Measurements from ENCODE around the gene SERPINI1. TPM values are rescaled to one million over a fixed set of nuclear protein-coding genes. Genes with fewer than 3 reads are reported as not detected.

Gene SERPINI1
- total RNA-seq, 1 donor from 2014 or later, result 2.9 TPM

DNA sequence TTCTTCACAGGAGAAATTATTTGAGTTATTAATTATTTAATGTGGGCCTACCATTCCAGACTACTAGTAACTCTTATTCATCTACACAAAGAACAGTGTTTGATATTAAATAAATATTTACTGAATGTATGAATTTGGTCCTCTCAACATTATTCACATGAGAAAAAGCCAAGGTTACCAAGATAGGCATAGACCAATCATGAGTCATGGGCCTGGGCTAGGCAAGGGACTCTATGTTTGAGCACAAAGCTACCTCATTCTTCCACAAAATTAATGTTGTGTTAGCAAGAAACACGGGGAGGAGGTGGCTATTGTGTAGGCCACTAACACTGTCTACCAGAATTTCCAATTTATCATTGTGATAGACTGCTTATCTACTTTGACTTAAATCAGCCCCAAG is 115.7 kb downstream of the SERPINI1 start:
- DNase-seq (ENCODE audit: low spot score), result no peak

DNA sequence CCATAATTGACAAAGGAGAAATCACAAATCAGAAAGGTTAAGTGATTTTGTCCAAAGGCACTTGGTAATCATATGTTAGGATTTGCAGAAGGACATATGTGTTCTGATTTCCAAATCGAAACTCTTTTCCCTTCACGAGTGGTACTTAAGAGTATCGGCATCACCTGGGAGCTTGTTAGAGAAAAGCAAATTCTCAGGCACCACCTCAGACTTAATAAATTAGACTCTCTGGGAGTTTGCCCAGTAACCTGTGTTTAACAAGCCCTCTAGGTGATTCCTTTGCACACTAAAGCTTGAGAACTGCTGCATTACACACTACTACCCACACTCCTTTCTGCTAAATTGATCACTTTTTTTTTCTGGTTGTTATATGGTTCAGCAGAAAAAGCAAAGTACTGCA is 116.2 kb downstream of the SERPINI1 start:
- no peak for DNase-seq (ENCODE audit: low spot score)

- DNase-seq (ENCODE audit: low spot score), result no peak
Measured at GRCh38 chr3:167852216-167852615, 116.7 kb downstream of the SERPINI1 start.

DNA sequence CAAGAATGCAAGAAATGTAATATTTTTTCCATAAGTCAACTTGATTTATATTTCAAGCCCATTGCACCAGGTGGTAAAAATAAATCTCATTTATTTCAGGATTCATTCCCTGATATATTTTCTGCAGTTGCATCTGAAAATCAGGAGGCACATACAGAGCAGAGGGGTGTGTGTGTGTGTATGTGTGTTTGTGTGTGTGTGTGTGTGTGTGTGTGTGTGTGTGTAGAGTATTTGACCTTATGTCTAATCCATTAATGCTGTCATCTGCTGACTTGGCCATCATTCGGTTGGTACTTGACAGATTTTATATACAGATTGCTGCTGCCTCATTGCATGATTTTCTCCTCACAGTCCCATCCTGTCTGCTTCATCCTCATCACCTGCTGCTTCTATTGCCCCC is 118.5 kb downstream of the SERPINI1 start:
- DNase-seq (ENCODE audit: low spot score), result no peak

DNA sequence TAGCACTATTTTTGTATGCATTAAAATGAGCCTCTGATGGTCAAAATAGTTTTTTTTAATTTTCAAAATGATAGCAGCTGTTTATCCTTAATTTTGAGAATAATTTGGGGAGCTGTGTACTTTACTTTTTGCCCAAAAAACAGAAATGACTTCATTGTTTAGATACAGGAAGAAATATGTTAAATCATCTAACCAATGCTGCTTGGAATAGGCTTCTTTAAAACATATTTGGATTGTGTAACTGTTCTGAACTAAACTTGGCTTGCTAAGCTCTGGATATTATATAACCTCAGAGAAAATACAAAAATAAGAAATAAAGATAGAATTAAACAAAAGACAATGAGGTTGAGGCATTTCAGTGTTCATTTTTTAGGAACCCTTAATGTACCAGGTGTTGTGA is 119.3 kb downstream of the SERPINI1 start:
- no peak for DNase-seq (ENCODE audit: low spot score)

GRCh38 chr3:167855306-167855705 is 119.8 kb downstream of the SERPINI1 start:
- DNase-seq (ENCODE audit: low spot score), result no peak

- no peak for DNase-seq (ENCODE audit: low spot score)
Measured at GRCh38 chr3:167858865-167859264, 123.3 kb downstream of the SERPINI1 start.

- no peak for DNase-seq (ENCODE audit: low spot score)
Measured at GRCh38 chr3:167859610-167860009, 124.1 kb downstream of the SERPINI1 start.

- no peak for DNase-seq (ENCODE audit: low spot score)
Measured at GRCh38 chr3:167861649-167862048, 126.1 kb downstream of the SERPINI1 start.

DNA sequence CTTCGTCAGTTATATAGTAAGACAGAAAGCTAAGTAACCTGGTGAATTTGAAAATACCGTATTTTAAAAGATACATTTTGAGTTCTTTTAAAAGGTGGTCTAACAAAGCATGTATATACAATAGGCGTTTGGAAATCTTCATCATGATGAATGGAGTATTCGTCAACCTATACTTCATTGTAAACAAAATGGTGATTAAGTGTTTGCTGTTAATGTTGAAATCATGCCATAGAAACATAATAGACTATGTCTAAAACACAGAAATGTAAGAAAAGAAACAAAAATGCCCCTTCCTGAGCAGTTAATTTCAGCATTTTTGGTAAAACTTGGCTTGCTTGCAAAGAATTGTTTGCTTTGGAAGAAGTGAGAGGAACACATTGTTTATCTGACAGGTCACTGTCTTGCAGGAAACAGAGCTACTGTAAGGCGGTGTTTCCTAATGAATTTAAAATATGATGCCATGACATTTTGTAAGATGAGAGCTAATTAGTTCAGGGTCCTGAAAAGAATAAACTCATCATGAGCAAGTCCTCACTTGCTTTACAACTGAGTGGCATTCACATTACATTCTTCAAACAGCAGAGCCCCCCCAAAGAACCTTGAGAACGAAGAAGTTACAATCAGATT is 126.7 kb downstream of the SERPINI1 start:
- DNase-seq (ENCODE audit: low spot score), result no peak

GRCh38 chr3:167863811-167864551 is 128.5 kb downstream of the SERPINI1 start:
- DNase-seq (ENCODE audit: low spot score), result no peak

DNA sequence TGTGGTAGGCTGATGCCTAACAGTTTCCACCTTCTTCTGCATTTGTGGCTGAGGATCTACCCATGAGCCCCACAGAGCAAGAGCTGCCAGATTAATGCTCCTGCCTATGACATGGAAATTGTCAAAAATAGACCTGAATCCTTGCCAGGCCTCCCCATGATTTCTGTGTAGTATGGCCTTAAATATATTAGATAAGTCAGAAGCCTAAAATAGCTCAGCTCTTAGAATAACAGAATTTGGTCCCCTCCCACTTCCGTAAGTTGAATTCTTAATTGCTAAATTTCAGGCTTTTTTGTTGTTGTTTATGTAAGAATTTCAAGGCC is 129.0 kb downstream of the SERPINI1 start:
- no peak for DNase-seq (ENCODE audit: low spot score)

GRCh38 chr3:167866331-167866730 is 130.8 kb downstream of the SERPINI1 start:
- no peak for DNase-seq (ENCODE audit: low spot score)

- no peak for DNase-seq (ENCODE audit: low spot score)
Measured at GRCh38 chr3:167867981-167868380, 132.5 kb downstream of the SERPINI1 start.

DNA sequence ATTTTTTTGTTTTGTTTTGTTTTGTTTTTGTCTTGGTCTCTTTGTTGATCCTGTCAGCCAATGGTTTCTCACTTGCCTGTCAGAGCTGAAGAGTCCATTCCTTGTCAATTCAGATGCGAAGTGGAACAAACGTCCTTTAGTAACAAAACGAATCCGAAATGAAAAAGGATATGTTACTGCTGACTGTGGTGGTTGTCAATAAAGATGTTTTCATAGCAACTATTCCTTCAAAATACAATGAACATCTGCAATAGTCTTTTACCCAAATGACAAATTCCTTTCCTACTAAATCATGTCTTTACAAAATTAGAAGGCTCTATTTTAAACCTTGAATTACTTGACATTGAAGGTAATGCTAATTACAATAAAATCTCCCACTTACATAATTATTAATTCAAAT is 134.7 kb downstream of the SERPINI1 start:
- no peak for DNase-seq (ENCODE audit: low spot score)

DNA sequence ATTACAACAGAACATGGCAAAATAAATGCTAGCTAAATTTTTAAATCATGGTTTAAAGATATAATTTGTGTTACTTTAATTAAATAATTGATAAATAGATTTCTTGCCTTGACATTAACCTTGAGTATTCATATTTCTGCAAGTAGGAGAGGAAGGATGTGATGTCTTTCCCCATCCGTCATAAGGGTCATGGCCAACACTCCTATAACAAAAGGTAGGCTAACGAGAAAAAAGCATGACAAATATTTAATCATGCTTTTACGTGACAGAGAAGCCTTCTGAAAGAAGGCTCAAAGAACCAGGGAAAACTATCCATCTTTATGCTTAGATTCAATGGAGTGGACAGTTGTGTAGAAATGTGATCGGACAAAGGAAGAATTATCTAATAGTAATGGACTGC is 135.2 kb downstream of the SERPINI1 start:
- DNase-seq (ENCODE audit: low spot score), result no peak

DNA sequence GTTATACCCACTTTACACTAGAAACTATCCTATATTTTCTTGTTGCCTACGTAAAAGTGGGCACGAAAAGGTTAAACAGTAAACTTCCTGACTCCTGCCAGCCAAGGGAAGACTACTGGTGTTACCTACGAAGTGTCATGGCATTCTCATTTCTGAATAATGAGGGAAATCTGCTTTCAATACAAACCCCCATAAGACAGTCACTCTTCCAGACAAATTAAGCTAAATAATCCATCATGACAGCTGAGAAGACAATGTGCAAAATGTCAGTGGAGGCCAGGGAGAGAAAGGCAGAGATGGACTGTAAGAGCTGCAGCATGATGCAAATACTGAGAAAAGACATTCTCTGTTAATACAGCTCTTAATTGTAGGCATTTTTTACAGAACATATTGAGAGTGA is 136.5 kb downstream of the SERPINI1 start:
- DNase-seq (ENCODE audit: low spot score), result no peak

DNA sequence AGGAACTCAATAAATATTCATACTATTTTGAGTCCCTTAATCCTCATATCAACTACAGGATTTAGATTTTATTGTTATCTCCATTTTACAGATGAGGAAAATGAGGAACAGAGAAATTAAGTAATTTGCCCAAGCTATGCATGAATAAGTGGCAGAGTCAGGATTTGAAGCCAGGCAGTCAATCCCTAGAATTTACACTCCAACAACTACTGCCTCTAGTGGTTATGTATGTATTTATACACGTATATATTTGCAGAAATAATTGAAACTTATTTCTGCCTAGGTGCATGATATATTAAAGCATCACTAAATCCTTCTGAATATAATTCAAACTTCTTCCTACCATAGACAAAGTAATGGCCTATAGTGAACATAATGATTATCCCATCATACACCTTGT is 137.4 kb downstream of the SERPINI1 start:
- DNase-seq (ENCODE audit: low spot score), result no peak

DNA sequence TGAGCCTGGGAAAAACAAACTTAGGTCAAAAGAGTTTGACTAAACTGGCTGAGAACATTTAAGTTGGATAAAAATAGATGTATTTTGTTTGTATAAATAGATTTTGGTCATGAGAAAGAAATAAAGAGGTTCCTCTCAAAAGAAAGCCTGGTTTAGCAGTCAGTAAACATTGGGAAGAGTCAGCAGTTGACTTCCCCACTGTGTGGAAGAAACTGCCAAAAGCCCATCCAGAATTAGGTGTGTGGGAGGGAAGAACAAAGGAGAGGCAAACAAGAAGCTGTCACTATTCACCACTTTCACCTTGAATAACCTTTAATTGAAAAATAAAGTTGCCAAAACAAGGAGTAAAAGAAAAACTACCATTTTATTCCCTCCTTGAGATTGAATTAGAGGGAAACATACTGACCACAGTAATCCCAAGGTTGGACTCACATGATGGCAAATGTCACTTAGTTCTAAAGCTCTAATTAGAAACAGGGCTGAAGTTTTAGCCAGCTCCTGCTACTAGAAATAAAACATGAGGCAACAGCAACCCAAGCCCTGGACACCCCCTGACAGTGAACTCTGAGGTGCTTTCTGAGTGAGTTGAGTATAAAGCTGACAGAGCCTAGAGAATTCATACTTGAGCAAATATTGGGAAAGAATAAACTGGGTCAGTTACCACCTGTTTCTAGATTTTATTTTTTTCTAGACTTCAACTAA is 139.3 kb downstream of the SERPINI1 start:
- DNase-seq (ENCODE audit: low spot score), result no peak
